Endothelial cell of umbilical vein (primary cell): Measurements from ENCODE around the gene EML4.

ENCODE experiments used
- CTCF ChIP-seq, 2 donors: IDR thresholded peaks; 1 replicate in 1 of 2; 2 replicates in 1 of 2; pipeline ENCODE4 v1.5.1; 2011; ENCODE audit warnings: low read length in 2 of 2, mild to moderate bottlenecking in 2 of 2, moderate library complexity in 2 of 2, control low read depth in 1 of 2, inconsistent platforms in 1 of 2, low read depth in 1 of 2; ENCODE audit not compliant: insufficient read depth in 1 of 2; ENCODE audit errors: extremely low read depth in 1 of 2
- EZH2 ChIP-seq: IDR thresholded peaks from 2 replicates; pipeline ENCODE4 v1.6.1; 2012; ENCODE audit warnings: borderline replicate concordance, low read depth, mild to moderate bottlenecking, moderate library complexity, low read length, inconsistent platforms; ENCODE audit not compliant: severe bottlenecking
- JUN ChIP-seq: IDR thresholded peaks from 2 replicates; pipeline ENCODE4 v1.6.1; 2011; ENCODE audit warnings: borderline replicate concordance, low read depth; ENCODE audit not compliant: insufficient read length, insufficient read depth
- POLR2A ChIP-seq: IDR thresholded peaks from 2 replicates; pipeline ENCODE4 v1.6.1; 2012; ENCODE audit warnings: low read depth, mild to moderate bottlenecking, control low read depth, low read length
- POLR2AphosphoS5 ChIP-seq: IDR thresholded peaks from 2 replicates; pipeline ENCODE4 v1.6.1; 2012; ENCODE audit warnings: low read depth, mild to moderate bottlenecking, control low read depth, low read length, moderate library complexity; ENCODE audit not compliant: insufficient read depth

DNA sequence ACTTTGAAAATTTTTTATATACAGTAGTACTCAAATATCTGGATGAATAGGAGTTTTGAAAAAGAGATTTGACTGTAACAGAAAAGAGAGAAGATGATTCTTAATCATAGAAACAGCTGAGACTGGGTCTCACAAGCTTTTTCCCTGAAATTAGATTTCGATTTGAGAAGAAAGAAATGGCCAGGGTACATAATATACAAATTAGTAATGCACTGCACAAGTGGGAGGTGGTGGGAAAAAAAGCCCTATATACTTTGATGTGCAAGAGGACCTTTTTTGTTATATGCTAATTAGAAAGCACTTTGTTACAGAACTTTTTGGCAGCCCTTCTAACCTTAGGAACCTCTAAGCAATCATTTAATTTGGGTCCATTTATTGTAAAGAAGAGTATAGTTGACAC is 62.9 kb downstream of the EML4 start:
- TF ChIP-seq POLR2A (no peak), POLR2AphosphoS5 (no peak), CTCF (IDR thresholded peaks at IDR 0.05; ENCODE audit: extremely low read depth in 1 of 2, insufficient read depth in 1 of 2, low read depth in 1 of 2, low read length in 2 of 2) (no peak), EZH2 (no peak), JUN (no peak)
